GM18508 (cell line): ENCODE results near the gene GRAMD4.

Experiments
- ATAC-seq: cut with Tn5 transposase; IDR thresholded peaks from one replicate; pipeline ENCODE4 v1.9.1; 2021; ENCODE audit warnings: moderate number of reproducible peaks; ENCODE audit not compliant: insufficient read depth, unreplicated experiment

The GRAMD4 gene

DNA sequence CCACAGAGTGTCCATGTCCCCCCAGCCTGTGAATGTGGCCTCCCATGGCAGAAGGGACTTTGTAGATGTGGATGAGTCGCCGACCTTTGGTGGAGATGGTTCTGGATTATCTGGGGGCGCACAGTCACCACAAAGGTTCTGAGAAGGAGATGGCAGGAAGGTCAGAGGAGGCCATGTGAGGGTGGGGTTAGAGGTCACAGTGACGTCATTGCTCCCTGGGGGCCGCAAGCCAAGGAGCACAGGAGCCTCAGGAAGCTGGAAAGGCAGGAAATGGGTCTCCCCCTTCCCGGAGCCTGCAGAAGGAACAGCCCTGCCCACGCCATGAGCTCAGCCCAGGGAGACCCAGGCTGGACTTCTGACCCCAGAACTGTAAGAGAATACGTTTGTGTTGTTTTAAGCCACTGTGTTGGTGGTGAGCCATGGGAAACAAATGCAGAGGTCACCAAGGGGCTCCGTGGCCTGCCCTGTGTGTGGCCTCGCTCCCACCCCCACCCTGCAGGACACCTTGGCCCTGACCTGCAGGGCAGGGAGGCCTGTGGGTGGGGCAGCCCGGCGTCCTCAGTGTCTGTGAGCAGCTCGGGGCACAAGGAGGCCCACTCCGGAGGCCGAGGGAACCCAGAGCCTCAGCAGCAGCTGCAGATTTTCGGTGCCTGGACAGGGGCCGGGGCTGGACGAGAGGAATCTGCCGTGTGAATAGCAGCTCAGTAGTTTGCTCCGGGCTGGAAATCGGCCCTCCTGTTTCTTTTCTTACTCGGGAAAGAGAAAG is 32.1 kb downstream of the GRAMD4 start:
- no peak for ATAC-seq

GRCh38 chr22:46652847-46653331 is 32.7 kb downstream of the GRAMD4 start:
- no peak for ATAC-seq

DNA sequence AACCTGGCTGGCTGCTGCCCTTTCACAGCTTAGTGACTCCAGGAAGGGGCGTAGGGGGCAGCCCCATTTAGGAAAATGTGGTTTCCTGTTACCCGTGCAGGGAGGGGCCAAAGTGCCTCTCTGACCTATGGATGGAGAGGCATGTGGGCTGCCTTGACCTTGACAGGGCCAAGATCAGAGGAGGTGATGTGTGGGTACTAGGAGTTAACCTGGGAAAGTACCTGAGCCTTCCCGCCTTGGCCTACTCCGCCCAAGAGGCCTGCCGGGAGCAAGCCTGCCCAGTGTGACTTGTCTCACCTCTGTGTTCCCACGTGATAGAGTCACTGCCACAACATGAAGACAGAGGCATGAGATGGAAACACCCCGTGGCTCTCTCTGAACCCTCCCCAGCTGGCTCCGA is 33.4 kb downstream of the GRAMD4 start:
- no peak for ATAC-seq

DNA sequence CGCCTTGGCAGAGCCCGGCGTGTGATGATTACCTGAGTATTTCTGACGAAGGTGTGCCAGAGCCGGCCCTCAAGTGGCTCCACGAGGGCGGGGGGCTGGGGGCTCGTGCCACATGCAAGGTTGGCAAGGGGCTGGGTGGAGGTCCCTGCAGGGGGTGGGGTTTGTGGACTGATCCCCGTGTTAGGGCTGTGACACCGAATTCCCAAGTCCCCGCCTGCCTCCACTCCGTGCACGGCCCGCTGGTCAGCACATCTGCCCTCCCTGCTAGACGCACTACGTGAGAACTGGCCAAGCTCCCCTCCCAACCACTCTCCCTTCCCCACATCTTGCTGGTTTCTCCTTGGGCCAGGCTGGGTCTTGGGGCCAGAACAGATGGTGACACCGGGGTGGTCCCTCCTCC is 34.2 kb downstream of the GRAMD4 start:
- ATAC-seq, result no peak

DNA sequence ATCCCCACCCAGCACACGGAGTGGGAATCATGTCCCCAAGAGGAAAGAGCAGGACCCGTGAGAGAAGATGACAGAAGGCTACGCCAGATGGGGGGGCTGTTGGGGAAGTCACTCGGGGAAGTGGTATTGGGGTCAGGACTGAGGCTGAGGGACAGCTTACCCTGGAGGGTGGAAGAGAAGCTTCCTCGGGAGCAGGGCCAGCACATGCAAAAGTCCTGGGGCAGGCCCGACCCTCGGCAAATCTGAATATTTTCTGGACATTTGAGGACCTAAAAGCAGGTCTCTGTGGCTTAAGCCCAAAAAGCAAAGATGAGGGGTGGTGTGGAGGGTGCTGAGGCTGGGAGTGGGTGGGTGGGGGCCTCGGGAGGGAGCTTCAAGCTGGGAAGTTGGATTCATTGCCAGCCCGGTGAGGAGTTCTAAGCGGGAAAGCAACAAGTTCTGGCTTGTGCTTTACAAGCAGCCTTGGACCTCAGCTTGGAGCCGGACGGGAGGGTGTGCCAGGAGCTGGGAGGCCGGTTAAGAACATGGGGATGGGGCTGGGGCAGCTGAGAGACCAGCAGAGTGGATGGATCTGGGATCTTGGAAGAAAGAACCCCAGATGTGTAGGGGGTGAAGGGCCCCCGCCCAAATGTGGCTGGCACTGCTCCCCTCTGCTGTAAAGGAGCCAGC is 34.9 kb downstream of the GRAMD4 start:
- ATAC-seq, result no peak

GRCh38 chr22:46655861-46656608 is 35.8 kb downstream of the GRAMD4 start:
- no peak for ATAC-seq

GRCh38 chr22:46656856-46657654 is 36.9 kb downstream of the GRAMD4 start:
- ATAC-seq, result no peak

DNA sequence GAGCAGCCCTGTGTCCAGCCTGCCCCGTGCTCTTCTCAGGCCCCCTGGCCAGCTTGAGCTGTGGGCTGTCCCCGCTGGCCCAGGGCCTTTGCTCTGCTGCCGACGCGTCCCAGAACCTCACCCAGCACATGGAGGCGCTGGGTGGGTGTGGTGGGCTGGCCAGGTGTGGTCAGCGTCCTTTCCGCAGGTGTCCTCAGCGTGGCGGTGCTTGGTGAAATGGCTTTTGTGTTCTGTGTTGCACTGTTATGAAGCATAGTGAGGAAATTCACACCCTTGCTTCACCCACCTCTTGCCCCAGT is 37.4 kb downstream of the GRAMD4 start:
- no peak for ATAC-seq

DNA sequence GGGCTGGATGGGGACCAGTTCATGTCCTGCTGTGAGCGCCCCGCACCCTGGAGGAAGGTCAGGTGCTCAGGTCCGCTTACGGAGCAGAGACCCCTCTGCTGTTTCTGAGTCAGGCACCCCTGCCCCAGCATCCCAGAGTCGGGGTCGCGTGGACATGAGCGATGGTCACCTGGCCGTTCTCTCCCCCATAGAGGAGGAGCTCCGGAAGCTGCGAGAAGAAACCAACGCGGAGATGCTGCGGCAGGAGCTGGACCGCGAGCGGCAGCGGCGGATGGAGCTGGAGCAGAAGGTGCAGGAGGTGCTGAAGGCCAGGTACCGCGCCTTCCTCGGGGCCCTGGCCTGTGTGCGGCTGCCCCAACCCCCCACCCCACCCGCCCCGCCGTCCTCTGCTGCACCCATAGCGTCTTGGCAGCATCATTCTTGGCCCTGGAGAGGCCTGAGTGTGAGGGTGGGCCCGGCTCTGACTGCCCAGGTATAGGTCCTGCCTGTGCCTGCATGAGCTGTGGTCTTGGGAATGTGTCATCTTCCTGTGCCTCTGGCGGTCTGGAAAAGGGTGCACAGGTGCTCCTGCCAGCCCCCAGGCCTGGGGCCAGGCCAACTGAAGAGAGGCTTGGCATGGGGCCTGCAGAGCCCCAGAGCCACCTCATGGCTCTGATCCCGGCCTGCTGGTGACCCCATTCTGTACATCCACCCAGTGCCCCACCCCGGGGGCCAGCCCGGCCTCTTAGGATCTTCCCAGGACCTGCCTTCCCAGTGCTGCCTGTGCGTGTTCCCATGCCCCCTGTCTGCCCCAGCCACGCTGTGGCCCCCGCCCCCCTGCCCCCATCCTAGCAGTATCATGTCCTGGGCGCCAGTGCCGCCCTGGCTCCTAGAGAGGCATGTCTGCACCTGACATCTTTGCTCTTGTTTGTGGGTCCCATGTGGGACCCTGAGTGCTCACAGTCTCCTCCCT is 38.1 kb downstream of the GRAMD4 start:
- no peak for ATAC-seq

- ATAC-seq, result no peak
Measured at GRCh38 chr22:46659059-46659790, 39.0 kb downstream of the GRAMD4 start.

- ATAC-seq, result no peak
Measured at GRCh38 chr22:46659791-46660186, 39.6 kb downstream of the GRAMD4 start.

DNA sequence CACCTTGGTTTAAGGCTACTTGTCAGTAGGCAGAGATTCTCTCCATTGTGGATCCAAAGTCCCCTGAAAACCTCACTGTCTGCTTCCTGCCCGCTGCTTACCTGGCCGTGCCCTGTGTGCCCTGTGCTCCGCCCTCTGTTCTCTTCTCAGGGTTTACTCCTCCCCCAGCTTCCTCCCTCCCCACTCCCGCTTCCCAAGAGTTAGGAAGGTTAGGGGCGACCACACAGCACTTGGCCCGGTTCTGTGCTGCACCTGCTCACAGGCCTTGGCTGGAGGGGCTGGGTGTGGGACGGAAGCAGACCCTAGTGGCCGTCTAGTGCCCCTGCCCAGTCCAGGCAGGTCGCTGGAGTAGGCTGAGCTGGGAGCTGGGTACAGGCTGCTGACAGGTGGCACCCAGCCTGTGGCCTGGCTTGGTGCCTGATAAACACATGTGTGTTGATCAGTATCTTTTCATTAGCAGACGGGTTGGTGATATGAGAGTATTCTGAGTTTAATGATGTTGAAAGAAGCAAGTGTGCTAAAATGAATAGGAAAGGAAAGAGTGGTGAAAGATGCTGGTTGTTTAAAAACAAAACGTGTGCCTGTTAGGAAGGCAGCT is 40.5 kb downstream of the GRAMD4 start:
- no peak for ATAC-seq

DNA sequence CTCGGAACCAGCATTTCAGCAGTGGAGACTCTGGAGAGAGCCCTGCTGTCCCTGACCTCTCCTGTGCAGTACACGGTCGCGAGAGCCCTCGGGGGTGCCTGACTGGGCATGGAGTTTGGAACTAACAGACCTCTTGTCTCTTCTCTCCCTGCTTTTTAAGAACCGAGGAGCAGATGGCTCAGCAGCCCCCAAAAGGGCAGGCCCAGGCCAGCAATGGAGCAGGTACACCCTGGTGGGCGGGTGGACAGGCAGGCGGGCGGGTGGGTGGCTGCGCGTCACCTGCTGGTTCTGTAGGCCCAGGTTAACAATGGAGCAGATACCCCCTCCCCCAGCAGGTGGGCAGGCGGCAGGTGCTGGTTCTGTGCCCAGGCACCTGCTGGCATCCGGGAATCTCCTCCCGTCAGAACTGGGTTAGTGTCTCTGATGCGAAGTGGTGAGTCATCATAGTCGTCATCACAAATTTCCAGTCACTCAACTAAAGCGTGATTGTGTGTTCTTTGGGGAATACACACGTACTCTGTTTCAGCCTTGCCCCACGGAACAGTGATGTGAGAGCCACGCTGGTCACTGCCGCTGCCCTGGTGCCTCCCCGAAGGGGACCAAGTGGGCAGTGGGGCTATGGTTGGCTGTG is 41.1 kb downstream of the GRAMD4 start:
- no peak for ATAC-seq

DNA sequence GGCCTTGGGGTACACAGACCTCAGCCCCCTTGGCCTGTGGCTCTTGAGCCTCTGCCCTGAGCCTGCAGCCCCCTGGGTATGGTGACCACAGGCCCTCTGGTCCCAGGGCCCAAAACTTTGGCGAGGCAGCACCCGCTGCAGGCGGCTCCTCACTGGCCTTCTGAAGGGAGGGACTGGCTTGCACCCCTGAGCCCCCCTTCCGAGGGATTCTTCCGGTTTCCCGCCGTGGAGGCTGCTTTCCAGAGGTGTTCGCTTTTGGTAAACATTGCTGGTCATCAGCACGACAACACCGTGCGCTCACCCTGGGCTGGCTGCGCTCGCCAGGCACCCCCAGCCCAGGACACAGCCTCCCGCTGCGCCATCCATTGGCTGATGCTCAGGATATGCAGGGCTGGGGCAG is 42.0 kb downstream of the GRAMD4 start:
- ATAC-seq, result no peak

GRCh38 chr22:46663001-46663400 is 42.8 kb downstream of the GRAMD4 start:
- ATAC-seq, result no peak

- ATAC-seq, result no peak
Measured at GRCh38 chr22:46663436-46664100, 43.4 kb downstream of the GRAMD4 start.

- no peak for ATAC-seq
Measured at GRCh38 chr22:46664301-46664855, 44.2 kb downstream of the GRAMD4 start.
